HG03565 (cell line): ENCODE measurements around the gene PHKG1.
"Not testable (repeated sequence)": the region's sequence is repeated elsewhere in the genome, so short reads cannot be mapped to it uniquely, and the experiment has no call there.

Source experiments
- ATAC-seq: cut with Tn5 transposase; IDR thresholded peaks from one replicate; pipeline ENCODE4 v1.9.1; 2021; ENCODE audit warnings: mild to moderate bottlenecking, moderate library complexity; ENCODE audit not compliant: unreplicated experiment

The PHKG1 gene

GRCh38 chr7:56083150-56083785 lies 9.5 kb downstream of the PHKG1 start:
- ATAC-seq, result no peak

GRCh38 chr7:56081626-56082340 lies 11.0 kb downstream of the PHKG1 start:
- no peak for ATAC-seq

GRCh38 chr7:56080726-56081435 lies 11.9 kb downstream of the PHKG1 start:
- not testable (repeated sequence) for ATAC-seq

GRCh38 chr7:56079450-56080185 lies 13.1 kb downstream of the PHKG1 start:
- no peak for ATAC-seq

DNA sequence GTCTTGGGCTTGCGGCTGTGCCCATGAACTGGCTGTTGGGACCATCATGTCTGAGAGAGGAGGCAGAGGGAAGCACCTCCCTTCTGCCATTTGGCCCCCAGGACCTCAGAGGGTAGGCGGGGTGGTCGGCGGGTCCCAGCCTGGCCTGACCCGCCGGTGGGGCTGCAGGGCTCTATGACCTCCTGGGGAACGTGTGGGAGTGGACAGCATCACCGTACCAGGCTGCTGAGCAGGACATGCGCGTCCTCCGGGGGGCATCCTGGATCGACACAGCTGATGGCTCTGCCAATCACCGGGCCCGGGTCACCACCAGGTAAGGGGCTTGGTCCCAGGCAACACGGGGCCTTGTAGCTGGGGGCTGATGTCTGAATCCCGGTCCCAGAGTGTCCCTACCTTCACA lies 14.6 kb downstream of the PHKG1 start:
- ATAC-seq, result no peak

GRCh38 chr7:56077681-56078080 lies 15.1 kb downstream of the PHKG1 start:
- no peak for ATAC-seq

DNA sequence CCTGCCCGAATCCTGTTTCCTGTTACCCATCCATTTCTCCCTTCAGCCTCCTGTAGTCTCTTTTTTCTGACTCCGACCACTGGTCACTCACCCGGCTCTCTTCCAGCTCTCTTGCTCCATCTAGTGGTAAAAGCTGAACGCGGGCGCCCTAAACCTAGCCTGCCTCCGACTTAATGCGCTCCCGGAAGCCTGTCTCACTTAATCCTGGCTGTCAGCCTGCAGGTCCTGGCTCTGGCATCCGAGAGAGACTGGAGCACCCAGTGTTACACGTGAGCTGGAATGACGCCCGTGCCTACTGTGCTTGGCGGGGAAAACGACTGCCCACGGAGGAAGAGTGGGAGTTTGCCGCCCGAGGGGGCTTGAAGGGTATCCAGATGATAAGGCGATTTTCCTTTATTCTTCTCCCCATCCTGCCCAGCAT lies 18.4 kb downstream of the PHKG1 start:
- peak; percentile 86 for ATAC-seq

- ATAC-seq, result not testable (repeated sequence)
Observed at GRCh38 chr7:56066376-56066775, 26.4 kb downstream of the PHKG1 start.

DNA sequence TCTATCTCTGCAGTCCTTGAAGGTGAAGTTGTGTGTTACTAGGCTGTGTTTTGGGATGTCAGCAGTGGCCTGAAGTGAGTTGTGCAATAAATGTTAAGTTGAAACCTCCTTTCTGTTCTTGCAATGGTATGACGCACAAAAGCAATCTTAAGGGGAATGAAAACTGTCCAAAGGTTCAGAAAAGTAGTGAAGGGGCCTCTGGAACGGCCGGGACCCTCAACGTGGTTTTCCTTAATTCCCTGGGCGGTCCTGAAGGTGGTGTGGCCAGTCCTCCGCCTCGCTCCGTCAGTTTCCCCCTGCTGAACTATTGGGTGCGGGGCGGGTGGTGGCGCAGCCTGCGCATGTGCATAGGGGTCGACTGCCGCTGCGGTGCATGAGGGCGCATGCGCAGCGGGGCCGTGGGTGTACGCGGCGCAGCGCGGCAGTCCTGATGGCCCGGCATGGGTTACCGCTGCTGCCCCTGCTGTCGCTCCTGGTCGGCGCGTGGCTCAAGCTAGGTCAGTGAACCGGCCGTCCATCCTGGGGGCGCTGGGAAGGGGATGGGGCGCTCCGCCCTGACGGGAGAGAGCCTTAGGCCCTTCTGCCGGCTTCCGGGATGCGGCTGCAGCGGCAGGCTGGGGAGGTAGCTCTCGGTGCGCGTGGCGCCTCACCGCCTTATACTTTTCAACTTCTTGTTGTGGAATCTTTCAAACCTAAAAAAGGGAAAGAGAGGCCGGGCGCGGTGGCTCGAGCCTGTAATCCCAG lies 28.7 kb downstream of the PHKG1 start, which contains the start of gene SUMF2:
SUMF2 (plus strand) TSS at position 405 of the 744 bp plus-strand sequence; CDS start at position 431, 26 bp downstream.
- ATAC-seq, result peak; percentile 75

DNA sequence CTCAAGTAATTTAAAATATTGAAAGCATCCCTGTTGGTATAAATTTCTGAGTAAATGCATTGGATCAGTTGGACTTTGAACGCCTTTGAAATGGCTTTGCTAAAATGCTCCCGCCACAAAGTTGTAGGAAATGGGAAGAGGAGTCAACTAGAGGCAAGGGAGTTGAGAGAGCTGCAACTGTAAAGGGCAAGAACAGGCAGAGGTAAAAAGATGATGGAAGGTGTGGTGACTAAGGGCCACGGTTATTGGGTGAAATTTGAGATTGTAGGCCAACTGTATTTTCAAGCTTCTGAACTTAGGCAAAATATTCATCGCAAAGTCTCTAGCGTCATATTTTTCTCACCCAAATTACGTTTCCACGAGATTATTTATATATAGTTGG lies 29.3 kb downstream of the PHKG1 start:
- no peak for ATAC-seq

DNA sequence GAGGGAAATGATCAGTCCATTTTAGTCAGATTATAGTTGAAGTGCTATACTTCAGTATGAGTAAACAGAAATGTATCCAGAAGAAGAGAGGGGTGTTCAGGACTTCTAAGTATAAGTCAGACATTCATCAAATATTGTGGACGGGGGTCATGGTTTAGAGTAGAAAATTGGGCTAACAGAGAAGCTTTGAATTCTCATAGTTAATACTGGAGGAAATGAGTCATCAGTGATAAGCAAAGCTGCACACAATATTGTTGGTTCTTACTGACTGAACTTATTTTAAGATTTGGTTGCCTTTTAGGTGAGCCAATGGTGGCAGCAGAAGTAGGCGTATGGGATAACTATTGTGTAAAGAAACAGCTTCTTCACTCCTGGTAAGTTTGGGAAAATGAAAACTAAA lies 30.4 kb downstream of the PHKG1 start:
- ATAC-seq, result no peak

- ATAC-seq, result no peak
Observed at GRCh38 chr7:56053993-56054392, 38.8 kb downstream of the PHKG1 start.

- ATAC-seq, result no peak
Observed at GRCh38 chr7:56053379-56053778, 39.4 kb downstream of the PHKG1 start.

DNA sequence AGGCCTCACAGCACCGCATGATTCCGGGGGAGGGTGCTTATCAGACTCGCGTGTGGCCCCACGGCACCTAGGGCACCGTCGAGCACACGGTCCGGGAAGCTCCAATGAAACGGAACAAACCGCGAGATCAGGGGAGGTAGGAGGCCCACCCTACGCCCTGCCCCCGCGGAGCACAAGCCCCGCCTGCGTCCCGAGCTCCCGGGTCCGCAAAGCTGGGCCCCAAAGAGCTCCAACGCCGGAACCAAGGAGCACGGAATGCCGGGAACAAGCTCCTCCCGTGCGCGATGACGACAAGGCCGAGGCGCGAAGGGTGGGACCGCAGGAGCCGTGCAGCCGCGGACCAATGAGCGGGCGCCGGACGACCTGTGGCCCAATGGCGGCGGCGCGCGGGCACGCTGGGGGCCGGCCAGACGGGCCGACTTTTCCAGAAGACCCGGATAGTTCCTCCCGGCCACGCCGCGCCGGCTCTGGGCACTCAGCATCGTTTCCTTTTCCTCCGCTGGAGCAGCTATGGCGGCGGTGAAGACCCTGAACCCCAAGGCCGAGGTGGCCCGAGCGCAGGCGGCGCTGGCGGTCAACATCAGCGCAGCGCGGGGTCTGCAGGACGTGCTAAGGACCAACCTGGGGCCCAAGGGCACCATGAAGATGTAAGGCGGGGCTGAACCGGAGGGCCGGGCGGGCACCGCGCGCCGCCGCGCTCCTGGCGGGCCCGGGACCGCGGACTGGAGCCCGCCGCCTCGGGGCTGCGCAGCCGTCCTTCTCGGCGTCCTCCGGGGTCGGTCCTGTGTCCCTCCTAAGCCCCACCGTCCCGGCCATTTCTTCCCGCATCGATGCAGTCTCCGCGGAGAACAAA lies 41.2 kb downstream of the PHKG1 start, which contains the start of the genes CCT6A and PSPH:
CCT6A (plus strand) TSS at position 427 of the 853 bp plus-strand sequence; CDS start at position 511, 84 bp downstream.
PSPH (minus strand) TSS at position 106 of the 853 bp plus-strand sequence. CDS start 30,232 bp downstream, outside the sequence.
- ATAC-seq, result peak; percentile 93

DNA sequence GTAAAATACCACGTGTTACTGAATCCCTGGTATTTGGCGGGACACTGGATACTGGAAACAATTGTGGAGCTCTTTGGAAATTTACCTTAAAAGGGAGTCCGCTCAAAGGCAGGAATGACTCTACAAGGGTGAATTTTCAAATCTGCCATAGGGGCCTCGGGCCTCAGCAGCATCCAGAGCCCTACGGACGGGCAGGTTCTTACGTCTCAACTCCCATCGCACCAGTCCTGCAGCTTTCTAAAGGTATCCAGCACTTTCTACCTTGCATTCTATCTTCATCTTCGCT lies 41.8 kb downstream of the PHKG1 start:
- no peak for ATAC-seq

GRCh38 chr7:56048763-56049162 lies 44.0 kb downstream of the PHKG1 start:
- ATAC-seq, result not testable (repeated sequence)

GRCh38 chr7:56048245-56048644 lies 44.5 kb downstream of the PHKG1 start:
- no peak for ATAC-seq

DNA sequence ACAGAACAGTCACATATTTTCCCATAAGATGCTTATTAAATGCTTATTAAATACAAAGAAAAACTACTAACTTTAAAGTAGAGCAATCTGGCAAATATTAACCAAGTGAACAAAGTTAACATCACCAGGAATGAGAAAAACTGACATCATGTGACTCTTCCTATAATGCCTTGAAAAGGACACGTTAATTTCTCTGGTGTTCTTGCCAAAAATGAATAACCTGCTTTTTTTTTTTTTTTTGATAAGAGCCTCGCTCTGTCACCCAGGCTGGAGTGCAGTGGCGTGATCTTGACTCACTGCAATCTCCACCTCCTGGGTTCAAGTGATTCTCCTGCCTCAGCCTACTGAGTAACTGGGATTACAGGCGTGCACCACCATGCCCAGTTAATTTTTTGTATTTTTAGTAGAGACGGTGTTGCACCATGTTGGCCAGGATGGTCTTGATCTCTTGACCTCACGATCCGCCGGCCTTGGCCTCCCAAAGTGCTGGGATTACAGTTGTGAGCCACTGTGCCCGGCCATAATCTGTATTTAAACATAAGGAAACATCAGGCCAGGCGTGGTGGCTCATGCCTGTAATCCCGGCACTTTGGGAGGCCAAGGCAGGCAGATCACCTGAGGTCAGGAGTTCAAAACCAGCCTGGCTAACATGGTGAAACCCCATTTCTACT lies 45.2 kb downstream of the PHKG1 start:
- ATAC-seq, result not testable (repeated sequence)
